ENCODE measurements around the gene BBOX1.

DNA sequence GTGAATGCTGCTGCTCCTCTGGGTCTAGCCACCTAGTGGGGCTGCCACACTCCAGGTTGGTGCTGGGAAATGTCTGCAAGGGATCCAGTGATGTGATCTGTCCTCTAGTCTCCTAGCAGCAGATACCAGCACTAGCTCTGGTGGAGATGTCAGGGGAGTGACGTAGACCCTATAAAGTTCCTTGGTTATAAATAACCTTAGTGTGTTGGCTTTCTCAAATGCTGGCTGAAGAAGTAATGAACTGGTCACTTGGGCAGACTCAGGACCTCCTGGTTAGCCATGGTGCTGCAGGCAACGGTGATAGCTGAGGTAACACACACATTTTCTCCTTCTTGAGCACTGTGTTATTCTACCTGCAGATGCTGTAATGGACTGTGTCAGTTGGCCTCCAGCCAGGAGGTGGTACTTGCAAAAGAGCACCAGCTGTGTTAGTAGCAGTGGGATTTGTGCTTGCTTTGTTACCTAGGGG lies 35.5 kb downstream of the BBOX1 start:
- TF ChIP-seq, protein P1, sequence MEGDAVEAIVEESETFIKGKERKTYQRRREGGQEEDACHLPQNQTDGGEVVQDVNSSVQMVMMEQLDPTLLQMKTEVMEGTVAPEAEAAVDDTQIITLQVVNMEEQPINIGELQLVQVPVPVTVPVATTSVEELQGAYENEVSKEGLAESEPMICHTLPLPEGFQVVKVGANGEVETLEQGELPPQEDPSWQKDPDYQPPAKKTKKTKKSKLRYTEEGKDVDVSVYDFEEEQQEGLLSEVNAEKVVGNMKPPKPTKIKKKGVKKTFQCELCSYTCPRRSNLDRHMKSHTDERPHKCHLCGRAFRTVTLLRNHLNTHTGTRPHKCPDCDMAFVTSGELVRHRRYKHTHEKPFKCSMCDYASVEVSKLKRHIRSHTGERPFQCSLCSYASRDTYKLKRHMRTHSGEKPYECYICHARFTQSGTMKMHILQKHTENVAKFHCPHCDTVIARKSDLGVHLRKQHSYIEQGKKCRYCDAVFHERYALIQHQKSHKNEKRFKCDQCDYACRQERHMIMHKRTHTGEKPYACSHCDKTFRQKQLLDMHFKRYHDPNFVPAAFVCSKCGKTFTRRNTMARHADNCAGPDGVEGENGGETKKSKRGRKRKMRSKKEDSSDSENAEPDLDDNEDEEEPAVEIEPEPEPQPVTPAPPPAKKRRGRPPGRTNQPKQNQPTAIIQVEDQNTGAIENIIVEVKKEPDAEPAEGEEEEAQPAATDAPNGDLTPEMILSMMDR (conservative IDR thresholded peaks at IDR 0.05; ENCODE audit: low read depth, low read length) = no peak
- TF ChIP-seq EZH2 (IDR thresholded peaks at IDR 0.05; ENCODE audit: borderline replicate concordance, low read depth, low read length, poor library complexity, severe bottlenecking) = no peak

All from A673 (cell line).